ENCODE results near the gene CHPF.

GRCh38 chr2:219524817-219525216, 18.8 kb downstream of the CHPF start:
- TF ChIP-seq, protein P1, sequence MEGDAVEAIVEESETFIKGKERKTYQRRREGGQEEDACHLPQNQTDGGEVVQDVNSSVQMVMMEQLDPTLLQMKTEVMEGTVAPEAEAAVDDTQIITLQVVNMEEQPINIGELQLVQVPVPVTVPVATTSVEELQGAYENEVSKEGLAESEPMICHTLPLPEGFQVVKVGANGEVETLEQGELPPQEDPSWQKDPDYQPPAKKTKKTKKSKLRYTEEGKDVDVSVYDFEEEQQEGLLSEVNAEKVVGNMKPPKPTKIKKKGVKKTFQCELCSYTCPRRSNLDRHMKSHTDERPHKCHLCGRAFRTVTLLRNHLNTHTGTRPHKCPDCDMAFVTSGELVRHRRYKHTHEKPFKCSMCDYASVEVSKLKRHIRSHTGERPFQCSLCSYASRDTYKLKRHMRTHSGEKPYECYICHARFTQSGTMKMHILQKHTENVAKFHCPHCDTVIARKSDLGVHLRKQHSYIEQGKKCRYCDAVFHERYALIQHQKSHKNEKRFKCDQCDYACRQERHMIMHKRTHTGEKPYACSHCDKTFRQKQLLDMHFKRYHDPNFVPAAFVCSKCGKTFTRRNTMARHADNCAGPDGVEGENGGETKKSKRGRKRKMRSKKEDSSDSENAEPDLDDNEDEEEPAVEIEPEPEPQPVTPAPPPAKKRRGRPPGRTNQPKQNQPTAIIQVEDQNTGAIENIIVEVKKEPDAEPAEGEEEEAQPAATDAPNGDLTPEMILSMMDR (IDR thresholded peaks at IDR 0.05) = no peak
- no peak for TF ChIP-seq POLR2A (IDR thresholded peaks at IDR 0.05)

Measured in gastroesophageal sphincter (tissue), 3 donors.